IPS-15b (cell line): ENCODE results near the gene P2RY6.

Source experiments
- H3K27me3 ChIP-seq: one replicate; pipeline ENCODE4 v1.6.1; 2013; ENCODE audit warnings: low read length; ENCODE audit not compliant: control insufficient read depth, insufficient read depth
- H3K36me3 ChIP-seq: one replicate; pipeline ENCODE4 v1.6.1; 2013; ENCODE audit warnings: low read length; ENCODE audit not compliant: control insufficient read depth, insufficient read depth
- H3K4me1 ChIP-seq: one replicate; pipeline ENCODE4 v1.6.1; 2013; ENCODE audit warnings: mild to moderate bottlenecking, low read length; ENCODE audit not compliant: control insufficient read depth, insufficient read depth
- H3K4me3 ChIP-seq: one replicate; pipeline ENCODE4 v1.5.1; 2013; ENCODE audit warnings: low read depth, low read length
- H3K9ac ChIP-seq: one replicate; pipeline ENCODE4 v1.6.1; 2013; ENCODE audit warnings: low read depth, mild to moderate bottlenecking, low read length
- H3K9me3 ChIP-seq: one replicate; pipeline ENCODE4 v1.6.1; 2013; ENCODE audit warnings: mild to moderate bottlenecking, low read length; ENCODE audit not compliant: control insufficient read depth, insufficient read depth

The P2RY6 gene

DNA sequence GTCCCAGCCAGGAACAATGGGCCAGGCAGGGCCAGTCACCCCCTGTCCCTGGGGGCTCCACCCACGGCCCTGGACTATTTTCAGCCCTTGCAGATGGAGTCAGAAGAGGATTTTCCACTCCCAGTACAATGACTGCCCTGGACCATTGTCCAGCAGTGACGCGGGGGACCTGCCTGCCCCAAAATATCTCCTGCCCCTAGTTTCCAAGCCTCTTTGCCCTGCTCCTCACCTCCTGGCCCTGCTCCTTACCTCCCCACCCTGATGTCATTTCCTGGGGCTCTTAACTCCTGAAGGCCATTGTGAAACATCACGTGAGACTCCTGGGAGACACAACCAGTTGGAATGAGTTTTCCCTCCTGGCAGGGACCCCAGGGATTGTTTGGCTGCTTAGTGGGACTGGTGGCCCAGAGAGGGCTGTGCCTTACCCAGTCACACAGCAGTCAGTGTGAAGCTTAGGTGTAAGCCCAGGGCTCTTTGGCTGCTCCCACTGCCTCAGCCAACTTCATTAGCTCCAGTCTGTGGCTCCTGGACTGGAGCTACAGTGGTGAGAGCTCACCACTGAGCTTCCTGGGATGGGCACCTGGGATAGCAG is 31.9 kb upstream of the P2RY6 start:
- Histone ChIP-seq H3K4me1 (no peaks in the 10 kb centered on the region), H3K36me3 (peaks cover 3% of the 10 kb centered on the region), H3K27me3 (no peaks in the 10 kb centered on the region), H3K9ac (no peak overlapping the region), H3K4me3 (no peak overlapping the region), H3K9me3 (no peaks in the 10 kb centered on the region)

DNA sequence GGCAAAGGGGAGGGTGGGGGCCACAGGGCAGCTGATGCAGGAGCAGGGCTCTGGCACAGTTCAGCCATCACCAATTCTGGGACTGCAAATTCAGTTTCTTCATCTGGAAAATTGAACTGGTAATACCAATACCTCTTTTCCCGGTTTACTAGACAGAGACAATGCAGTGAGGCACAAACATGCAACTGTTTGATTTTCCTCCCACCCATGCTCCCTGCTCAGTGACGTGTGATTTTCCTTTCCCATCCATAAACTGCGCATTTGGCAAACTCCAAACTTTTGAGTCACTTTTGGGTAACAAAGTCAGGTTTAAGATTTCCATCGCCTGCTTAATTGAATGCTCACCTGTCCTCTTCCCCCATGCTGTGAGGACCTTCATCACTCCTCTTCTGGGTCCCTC is 30.8 kb upstream of the P2RY6 start:
- Histone ChIP-seq H3K36me3 (peaks cover 3% of the 10 kb centered on the region), H3K9me3 (no peaks in the 10 kb centered on the region), H3K9ac (no peak overlapping the region), H3K27me3 (no peaks in the 10 kb centered on the region), H3K4me3 (no peak overlapping the region), H3K4me1 (no peaks in the 10 kb centered on the region)

GRCh38 chr11:73242251-73243092 is 29.7 kb upstream of the P2RY6 start:
- no peaks in the 10 kb centered on the region for H3K9me3 ChIP-seq
- H3K4me1 ChIP-seq: no peaks in the 10 kb centered on the region
- H3K36me3 ChIP-seq: no peaks in the 10 kb centered on the region
- no peak overlapping the region for H3K9ac ChIP-seq
- H3K4me3 ChIP-seq: peak overlapping the region; percentile 61
- no peaks in the 10 kb centered on the region for H3K27me3 ChIP-seq

DNA sequence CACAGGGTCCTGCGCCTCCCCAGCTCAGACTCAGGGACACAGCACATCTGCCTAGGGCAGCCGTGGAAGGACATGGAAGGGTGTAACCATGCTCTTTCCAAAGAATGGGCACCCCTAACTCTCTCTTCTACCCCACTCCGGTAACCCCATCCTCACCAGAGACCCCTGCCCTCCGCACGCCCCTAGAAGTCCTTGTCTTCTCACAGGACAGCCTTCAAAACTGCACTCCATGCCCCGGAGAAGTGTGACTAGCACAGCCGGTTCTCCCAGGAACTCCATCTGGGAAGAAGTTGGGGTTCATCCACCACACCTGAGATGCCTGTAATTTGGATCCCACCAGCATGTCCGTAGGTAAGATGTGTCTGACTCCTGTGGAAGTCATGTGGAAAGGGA is 29.0 kb upstream of the P2RY6 start:
- Histone ChIP-seq H3K27me3 (no peaks in the 10 kb centered on the region), H3K4me1 (no peaks in the 10 kb centered on the region), H3K4me3 (no peak overlapping the region), H3K9me3 (no peaks in the 10 kb centered on the region), H3K9ac (no peak overlapping the region), H3K36me3 (no peaks in the 10 kb centered on the region)

DNA sequence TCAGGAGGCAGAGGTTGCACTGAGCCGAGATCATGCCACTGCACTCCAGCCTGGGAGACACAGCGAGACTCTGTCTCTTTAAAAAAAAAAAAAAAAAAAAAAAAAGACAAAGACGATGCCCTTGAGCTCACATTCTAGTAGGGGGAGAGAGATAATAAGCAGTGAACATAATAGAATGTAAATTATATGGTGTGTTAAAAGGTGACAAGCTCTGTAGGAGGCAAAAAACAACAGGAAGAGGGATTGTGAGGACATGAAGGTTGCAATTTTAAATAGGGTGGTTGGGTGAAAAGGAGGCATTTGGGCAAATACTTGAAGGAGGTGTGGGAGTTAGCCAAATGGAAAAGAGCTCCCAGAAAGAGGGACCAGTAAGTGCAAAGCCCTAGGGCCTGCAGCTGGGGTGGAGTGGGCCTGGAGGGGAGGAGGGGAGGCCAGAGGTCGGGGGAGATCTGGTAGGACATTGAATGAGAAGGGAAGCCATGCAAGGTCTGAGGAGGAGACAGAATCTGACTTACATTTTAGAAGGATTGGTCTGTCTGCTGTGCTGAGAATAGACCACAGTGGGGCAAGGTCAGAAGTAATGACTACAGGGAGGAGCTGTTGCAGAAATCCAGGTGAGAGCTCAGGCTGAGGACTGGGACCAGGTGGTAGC is 27.4 kb upstream of the P2RY6 start:
- H3K9ac ChIP-seq: no peak overlapping the region
- peaks cover 1% of the 10 kb centered on the region for H3K4me1 ChIP-seq
- no peaks in the 10 kb centered on the region for H3K36me3 ChIP-seq
- no peaks in the 10 kb centered on the region for H3K27me3 ChIP-seq
- H3K4me3 ChIP-seq: no peak overlapping the region
- H3K9me3 ChIP-seq: no peaks in the 10 kb centered on the region

DNA sequence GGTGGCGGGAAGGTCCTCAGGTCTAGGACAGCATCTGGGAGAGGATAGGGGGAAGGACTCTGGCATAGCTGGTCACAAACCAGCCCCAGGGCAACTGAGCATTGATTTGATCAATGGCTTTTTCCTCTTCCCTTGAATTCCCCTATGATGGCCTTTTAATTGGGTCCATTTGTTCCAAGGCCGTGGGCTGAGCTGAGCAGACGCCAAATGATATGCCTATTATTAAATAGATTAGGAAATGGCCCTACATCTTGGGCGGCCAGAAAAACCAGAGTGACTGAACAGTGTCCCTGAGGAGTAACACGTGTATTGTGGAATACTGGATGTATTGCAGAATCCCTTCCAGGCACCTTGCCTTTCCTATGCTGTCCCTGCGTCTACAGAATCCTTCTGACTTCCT is 26.7 kb upstream of the P2RY6 start:
- H3K4me1 ChIP-seq: peaks cover 2% of the 10 kb centered on the region
- H3K9ac ChIP-seq: no peak overlapping the region
- no peak overlapping the region for H3K4me3 ChIP-seq
- H3K9me3 ChIP-seq: no peaks in the 10 kb centered on the region
- no peaks in the 10 kb centered on the region for H3K27me3 ChIP-seq
- H3K36me3 ChIP-seq: no peaks in the 10 kb centered on the region

GRCh38 chr11:73246303-73246702 is 25.8 kb upstream of the P2RY6 start:
- Histone ChIP-seq H3K36me3 (no peaks in the 10 kb centered on the region), H3K9me3 (no peaks in the 10 kb centered on the region), H3K9ac (no peak overlapping the region), H3K4me3 (no peak overlapping the region), H3K4me1 (peaks cover 2% of the 10 kb centered on the region), H3K27me3 (no peaks in the 10 kb centered on the region)

GRCh38 chr11:73248526-73249185 is 23.5 kb upstream of the P2RY6 start:
- H3K4me1 ChIP-seq: peaks cover 2% of the 10 kb centered on the region
- no peaks in the 10 kb centered on the region for H3K36me3 ChIP-seq
- H3K4me3 ChIP-seq: no peak overlapping the region
- no peaks in the 10 kb centered on the region for H3K27me3 ChIP-seq
- H3K9me3 ChIP-seq: no peaks in the 10 kb centered on the region
- no peak overlapping the region for H3K9ac ChIP-seq

DNA sequence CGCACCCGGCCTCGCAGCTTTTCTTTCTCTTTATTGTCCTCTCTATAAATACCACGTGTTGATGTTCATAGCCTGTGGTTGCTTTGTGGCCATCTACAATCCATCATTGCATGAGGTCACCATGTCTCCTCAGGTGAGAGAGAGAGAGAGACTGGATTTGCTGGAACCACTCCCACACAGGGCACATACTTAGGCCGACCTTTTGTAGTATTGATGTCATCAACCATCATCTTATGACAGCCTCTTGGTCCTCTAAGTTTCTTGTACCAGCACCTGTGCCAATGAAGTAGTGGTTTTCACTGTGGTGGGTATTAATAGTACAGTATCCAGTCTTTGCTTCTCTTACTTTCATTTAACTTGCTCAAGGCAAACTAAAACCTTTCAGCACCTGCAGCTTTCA is 22.8 kb upstream of the P2RY6 start:
- Histone ChIP-seq H3K4me1 (peaks cover 2% of the 10 kb centered on the region), H3K4me3 (no peak overlapping the region), H3K9me3 (no peaks in the 10 kb centered on the region), H3K9ac (no peak overlapping the region), H3K27me3 (no peaks in the 10 kb centered on the region), H3K36me3 (no peaks in the 10 kb centered on the region)

GRCh38 chr11:73249853-73250783 is 22.0 kb upstream of the P2RY6 start:
- no peaks in the 10 kb centered on the region for H3K36me3 ChIP-seq
- no peak overlapping the region for H3K9ac ChIP-seq
- no peak overlapping the region for H3K4me3 ChIP-seq
- peaks cover 2% of the 10 kb centered on the region for H3K4me1 ChIP-seq
- H3K27me3 ChIP-seq: no peaks in the 10 kb centered on the region
- no peaks in the 10 kb centered on the region for H3K9me3 ChIP-seq
